Measurements from ENCODE around the gene DDC. TPM values are rescaled to one million over a fixed set of nuclear protein-coding genes. Genes with fewer than 3 reads are reported as not detected.

DDC gene
- total and polyA plus RNA-seq, 7 donors, result 0.10 to 1.7 (median 0.59) TPM

DNA sequence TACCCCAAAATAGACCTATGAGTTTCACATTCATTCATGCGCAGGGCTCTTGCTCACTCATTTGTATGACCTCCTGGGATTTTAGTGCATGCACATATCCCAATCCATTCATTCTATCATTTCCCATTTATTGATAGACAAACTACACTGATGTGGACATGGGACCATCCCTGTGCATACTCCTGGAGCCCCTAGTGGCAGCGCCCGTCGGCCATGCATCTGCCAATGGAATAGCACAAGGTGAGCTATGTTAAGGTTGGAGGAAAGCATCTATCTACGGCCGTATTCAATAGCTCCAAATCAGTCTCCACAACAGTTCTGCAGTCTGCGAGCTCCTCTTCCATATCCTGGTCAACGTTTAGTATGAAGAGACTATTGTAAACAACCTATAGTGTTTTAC, 83.3 kb downstream of the DDC start:
- H3K27me3 ChIP-seq (ENCODE audit: insufficient read depth in 3 of 3, low read length in 2 of 3), result no peaks in the 10 kb centered on the region
- TF ChIP-seq, protein P1, sequence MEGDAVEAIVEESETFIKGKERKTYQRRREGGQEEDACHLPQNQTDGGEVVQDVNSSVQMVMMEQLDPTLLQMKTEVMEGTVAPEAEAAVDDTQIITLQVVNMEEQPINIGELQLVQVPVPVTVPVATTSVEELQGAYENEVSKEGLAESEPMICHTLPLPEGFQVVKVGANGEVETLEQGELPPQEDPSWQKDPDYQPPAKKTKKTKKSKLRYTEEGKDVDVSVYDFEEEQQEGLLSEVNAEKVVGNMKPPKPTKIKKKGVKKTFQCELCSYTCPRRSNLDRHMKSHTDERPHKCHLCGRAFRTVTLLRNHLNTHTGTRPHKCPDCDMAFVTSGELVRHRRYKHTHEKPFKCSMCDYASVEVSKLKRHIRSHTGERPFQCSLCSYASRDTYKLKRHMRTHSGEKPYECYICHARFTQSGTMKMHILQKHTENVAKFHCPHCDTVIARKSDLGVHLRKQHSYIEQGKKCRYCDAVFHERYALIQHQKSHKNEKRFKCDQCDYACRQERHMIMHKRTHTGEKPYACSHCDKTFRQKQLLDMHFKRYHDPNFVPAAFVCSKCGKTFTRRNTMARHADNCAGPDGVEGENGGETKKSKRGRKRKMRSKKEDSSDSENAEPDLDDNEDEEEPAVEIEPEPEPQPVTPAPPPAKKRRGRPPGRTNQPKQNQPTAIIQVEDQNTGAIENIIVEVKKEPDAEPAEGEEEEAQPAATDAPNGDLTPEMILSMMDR (IDR thresholded peaks at IDR 0.05), result no peak
- no peaks in the 10 kb centered on the region for H3K4me1 ChIP-seq
- no peak overlapping the region for H3K4me3 ChIP-seq
- H3K9me3 ChIP-seq, result no peaks in the 10 kb centered on the region
- intact Hi-C loops (cut with DNase I), result no loop called here
- 89 to 93% (median 90%) methylated on average over 8 of the region's 8 CpGs for WGBS, 3 donors
- H3K27ac ChIP-seq, result no peak overlapping the region
- ATAC-seq (no peak), DNase-seq (no peak)
- H3K36me3 ChIP-seq (ENCODE audit: insufficient read depth in 1 of 2, low read depth in 1 of 2), result no peaks in the 10 kb centered on the region

- Histone ChIP-seq H3K27me3 (ENCODE audit: insufficient read depth in 3 of 3, low read length in 2 of 3) (no peaks in the 10 kb centered on the region), H3K36me3 (ENCODE audit: insufficient read depth in 1 of 2, low read depth in 1 of 2) (no peaks in the 10 kb centered on the region), H3K27ac (no peak overlapping the region), H3K9me3 (no peaks in the 10 kb centered on the region), H3K4me3 (no peak overlapping the region), H3K4me1 (no peaks in the 10 kb centered on the region)
- no peak for DNase-seq
- WGBS, 3 donors, result 31 to 63% (median 39%) methylated on average over 4 of the region's 4 CpGs
- intact Hi-C loops (cut with DNase I), result no loop called here
- TF ChIP-seq, protein P1 (IDR thresholded peaks at IDR 0.05), result no peak
- ATAC-seq, result no peak
Measured at GRCh38 chr7:50480797-50481196, 84.4 kb downstream of the DDC start.

GRCh38 chr7:50479743-50480517, 85.3 kb downstream of the DDC start:
- H3K4me3 ChIP-seq, result no peak overlapping the region
- H3K27me3 ChIP-seq (ENCODE audit: insufficient read depth in 3 of 3, low read length in 2 of 3), result no peaks in the 10 kb centered on the region
- H3K4me1 ChIP-seq, result peaks cover 2% of the 10 kb centered on the region
- no peaks in the 10 kb centered on the region for H3K36me3 ChIP-seq (ENCODE audit: insufficient read depth in 1 of 2, low read depth in 1 of 2)
- H3K27ac ChIP-seq, result no peak overlapping the region
- no peak for DNase-seq
- intact Hi-C loops (cut with DNase I), result no loop called here
- 86 to 90% (median 87%) methylated on average over 7 of the region's 7 CpGs for WGBS, 3 donors
- no peak for ATAC-seq
- TF ChIP-seq, protein P1 (IDR thresholded peaks at IDR 0.05), result no peak
- no peaks in the 10 kb centered on the region for H3K9me3 ChIP-seq

- Histone ChIP-seq H3K27me3 (ENCODE audit: insufficient read depth in 3 of 3, low read length in 2 of 3) (no peaks in the 10 kb centered on the region), H3K4me1 (peaks cover 22% of the 10 kb centered on the region), H3K36me3 (ENCODE audit: insufficient read depth in 1 of 2, low read depth in 1 of 2) (no peaks in the 10 kb centered on the region), H3K4me3 (no peak overlapping the region), H3K9me3 (no peaks in the 10 kb centered on the region), H3K27ac (no peak overlapping the region)
- ATAC-seq, result no peak
- WGBS, 3 donors, result 76 to 92% (median 76%) methylated on average over 6 of the region's 6 CpGs
- no peak for DNase-seq
- intact Hi-C loops (cut with DNase I), result no loop called here
- TF ChIP-seq, protein P1 (IDR thresholded peaks at IDR 0.05), result no peak
Measured at GRCh38 chr7:50477640-50478039, 87.6 kb downstream of the DDC start.
